CD14-positive monocyte (primary cell): ENCODE measurements around the gene RAB7B. TPM values are rescaled to one million over a fixed set of nuclear protein-coding genes. Genes with fewer than 3 reads are reported as not detected.

Experiments
- DNase-seq, 3 donors: peaks; one replicate each; pipeline ENCODE4 v3.0.0-alpha.2; 2011 to 2022
- H2AFZ ChIP-seq: 2 replicates; pipeline ENCODE4 v1.6.0; 2012; ENCODE audit warnings: mild to moderate bottlenecking, low read depth, low read length, inconsistent platforms; ENCODE audit not compliant: insufficient read depth, poor library complexity, severe bottlenecking
- H3K27ac ChIP-seq, 2 donors: 1 replicate in 1 of 2; 2 replicates in 1 of 2; pipeline ENCODE4 v1.5.1; 2012 to 2013; ENCODE audit warnings: low read length in 2 of 2, control low read depth in 1 of 2, inconsistent platforms in 1 of 2, low read depth in 1 of 2, mild to moderate bottlenecking in 1 of 2
- H3K27me3 ChIP-seq, 2 donors: one replicate each; pipeline versions ENCODE4 v1.6.0 to v1.6.1; 2011 to 2013; ENCODE audit warnings: low read length in 2 of 2; ENCODE audit not compliant: control insufficient read depth in 2 of 2, insufficient read depth in 2 of 2
- H3K36me3 ChIP-seq, 2 donors: replicated peaks in 1 of 2; 1 replicate in 1 of 2; 2 replicates in 1 of 2; pipeline versions ENCODE4 v1.5.1 to v1.6.1; 2012 to 2013; ENCODE audit warnings: low read length in 2 of 2, control low read depth in 1 of 2, inconsistent platforms in 1 of 2, mild to moderate bottlenecking in 1 of 2; ENCODE audit not compliant: insufficient read depth in 2 of 2, control insufficient read depth in 1 of 2
- H3K4me1 ChIP-seq, 2 donors: 1 replicate in 1 of 2; 2 replicates in 1 of 2; pipeline versions ENCODE4 v1.5.1 to v1.6.1; 2012 to 2013; ENCODE audit warnings: low read length in 2 of 2, control low read depth in 1 of 2, inconsistent platforms in 1 of 2, mild to moderate bottlenecking in 1 of 2, moderate library complexity in 1 of 2; ENCODE audit not compliant: insufficient read depth in 2 of 2, control insufficient read depth in 1 of 2
- H3K4me2 ChIP-seq: replicated peaks from 2 replicates; pipeline ENCODE3; 2012; ENCODE audit warnings: low read length, moderate library complexity, mild to moderate bottlenecking; ENCODE audit not compliant: poor library complexity, severe bottlenecking; ENCODE audit errors: extremely low read depth
- H3K4me3 ChIP-seq, 3 experiments: fragments of 200-600 bp in 1 of 3; sonication (generic) in 1 of 3; replicated peaks in 1 of 3; 1 replicate in 2 of 3; 2 replicates in 1 of 3; pipeline ENCODE4 v1.5.1; 2011 to 2013; ENCODE audit warnings: low read length in 3 of 3, mild to moderate bottlenecking in 3 of 3, control low read depth in 2 of 3, low read depth in 2 of 3, inconsistent platforms in 1 of 3, moderate library complexity in 1 of 3
- H3K79me2 ChIP-seq: 2 replicates; pipeline ENCODE4 v1.6.0; 2012; ENCODE audit warnings: mild to moderate bottlenecking, control low read depth, inconsistent platforms, low read length, moderate library complexity; ENCODE audit not compliant: insufficient read depth
- H3K9ac ChIP-seq: 2 replicates; pipeline ENCODE4 v1.6.0; 2017; ENCODE audit warnings: low read length, mild to moderate bottlenecking; ENCODE audit not compliant: insufficient read depth, poor library complexity, severe bottlenecking
- H3K9me3 ChIP-seq, 2 donors: replicated peaks in 1 of 2; 1 replicate in 1 of 2; 2 replicates in 1 of 2; pipeline versions ENCODE4 v1.5.1 to v1.6.1; 2012 to 2013; ENCODE audit warnings: low read length in 2 of 2, control low read depth in 1 of 2; ENCODE audit not compliant: control insufficient read depth in 1 of 2, insufficient read depth in 1 of 2
- H4K20me1 ChIP-seq: 2 replicates; pipeline ENCODE4 v1.6.0; 2012; ENCODE audit warnings: mild to moderate bottlenecking, low read length, control low read depth, moderate library complexity; ENCODE audit not compliant: insufficient read depth
- H3K27ac Mint-ChIP-seq, 7 donors: one replicate each; pipeline ENCODE4 v1.8.0; 2020; ENCODE audit warnings: mild to moderate bottlenecking in 7 of 7, mixed read lengths in 7 of 7, moderate library complexity in 6 of 7, inconsistent platforms in 2 of 7
- H3K27me3 Mint-ChIP-seq, 3 donors: one replicate each; pipeline ENCODE4 v1.8.0; 2021 to 2022; ENCODE audit warnings: low read depth in 3 of 3, mild to moderate bottlenecking in 3 of 3, mixed read lengths in 3 of 3, moderate library complexity in 3 of 3, inconsistent platforms in 1 of 3
- H3K36me3 Mint-ChIP-seq, 2 donors: one replicate each; pipeline ENCODE4 v1.8.0; 2020; ENCODE audit warnings: mixed read lengths in 2 of 2, inconsistent platforms in 1 of 2, mild to moderate bottlenecking in 1 of 2
- H3K4me1 Mint-ChIP-seq: one replicate; pipeline ENCODE4 v1.8.0; 2020; ENCODE audit warnings: mild to moderate bottlenecking, mixed read lengths
- H3K4me3 Mint-ChIP-seq, 2 donors: one replicate each; pipeline ENCODE4 v1.8.0; 2020; ENCODE audit warnings: mild to moderate bottlenecking in 2 of 2, mixed read lengths in 2 of 2, moderate library complexity in 1 of 2
- H3K9me3 Mint-ChIP-seq, 7 donors: one replicate each; pipeline ENCODE4 v1.8.0; 2020 to 2022; ENCODE audit warnings: mixed read lengths in 7 of 7, mild to moderate bottlenecking in 6 of 7, moderate library complexity in 6 of 7, inconsistent platforms in 2 of 7
- WGBS: methylation state at CpG from one replicate; pipeline ENCODE4 v1.1.5; 2013; ENCODE audit warnings: missing lambda C conversion rate; ENCODE audit not compliant: insufficient coverage; 5-methylcytosine and 5-hydroxymethylcytosine counted together
- intact Hi-C, 2 donors: fragments of 100-400 bp; cut with micrococcal nuclease; formaldehyde crosslinking; loops; one replicate each; pipeline versions ENCODE4 v1.15.0 to v1.15.1; 2023
- polyA plus RNA-seq, 3 donors: library from polyadenylated mRNA; depleted of rRNA in 1 of 3; unstranded in 2 of 3; stranded (reverse) in 1 of 3; fragments of 300-500 nt in 2 of 3; fragments of >200 nt in 1 of 3; fragmentation: Illumina TruSeq in 2 of 3; gene quantifications; 1 replicate in 2 of 3; 2 replicates in 1 of 3; pipeline ENCODE4 v1.2.3, GENCODE V29; 2012 to 2021
- TF ChIP-seq, protein P1 (sequence below): fragments of 200-600 bp; IDR thresholded peaks from one replicate; pipeline ENCODE4 v1.8.0; 2022; ENCODE audit warnings: antibody characterized with exemption, mild to moderate bottlenecking

Gene RAB7B
- polyA plus RNA-seq, 3 donors: 0.41 to 0.52 (median 0.47) TPM

DNA sequence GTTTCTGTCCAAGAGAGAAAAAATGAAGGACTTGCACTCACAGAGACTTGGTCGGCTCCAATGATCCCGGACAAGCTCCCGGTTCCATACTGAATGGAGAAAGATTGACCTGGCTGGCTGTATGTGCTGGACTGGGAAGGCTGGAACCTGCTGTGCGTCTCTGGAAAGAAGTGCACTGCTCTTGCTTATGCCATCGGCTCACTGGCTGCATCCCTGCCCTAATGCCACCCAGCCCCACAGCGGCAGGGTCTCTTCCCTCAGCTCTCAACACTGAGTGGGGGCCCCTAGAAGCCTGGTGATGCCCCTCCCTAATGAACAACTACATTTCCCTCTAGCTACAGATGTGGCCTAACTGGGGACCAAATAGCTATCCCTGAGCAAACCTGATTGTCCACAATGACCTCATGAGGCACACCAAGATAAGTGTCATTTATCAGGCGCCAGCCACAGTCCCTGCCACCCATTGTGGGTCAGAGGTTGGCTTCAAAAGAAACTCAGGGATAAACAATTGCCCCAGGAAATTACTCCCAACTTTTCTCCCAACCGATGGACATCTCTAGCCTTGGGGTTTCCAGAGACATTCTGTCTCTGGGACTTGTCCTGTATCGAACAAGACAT lies 17.9 kb upstream of the RAB7B start:
- Histone ChIP-seq H4K20me1 (no peaks in the 10 kb centered on the region), H3K4me3 (no peak overlapping the region), H3K9ac (no peak overlapping the region), H3K9me3 (no peaks in the 10 kb centered on the region), H3K36me3 (no peaks in the 10 kb centered on the region), H3K27ac (no peak overlapping the region), H3K27me3 (no peaks in the 10 kb centered on the region), H3K79me2 (no peaks in the 10 kb centered on the region), H3K4me2 (no peak overlapping the region), H3K4me1 (peaks cover 0 to 9% of the 10 kb centered on the region in 2 donors), H2AFZ (no peak overlapping the region)
- Mint-ChIP-seq H3K27ac (peak overlapping the region in 1 of 7 donors; percentile 27), H3K9me3 (peaks cover 0 to 3% (median 0%) of the 10 kb centered on the region in 7 donors), H3K36me3 (no peaks in the 10 kb centered on the region), H3K4me1 (peaks cover 10% of the 10 kb centered on the region), H3K4me3 (no peak overlapping the region), H3K27me3 (peaks cover 1 to 2% (median 1%) of the 10 kb centered on the region in 3 donors)
- TF ChIP-seq, protein P1, sequence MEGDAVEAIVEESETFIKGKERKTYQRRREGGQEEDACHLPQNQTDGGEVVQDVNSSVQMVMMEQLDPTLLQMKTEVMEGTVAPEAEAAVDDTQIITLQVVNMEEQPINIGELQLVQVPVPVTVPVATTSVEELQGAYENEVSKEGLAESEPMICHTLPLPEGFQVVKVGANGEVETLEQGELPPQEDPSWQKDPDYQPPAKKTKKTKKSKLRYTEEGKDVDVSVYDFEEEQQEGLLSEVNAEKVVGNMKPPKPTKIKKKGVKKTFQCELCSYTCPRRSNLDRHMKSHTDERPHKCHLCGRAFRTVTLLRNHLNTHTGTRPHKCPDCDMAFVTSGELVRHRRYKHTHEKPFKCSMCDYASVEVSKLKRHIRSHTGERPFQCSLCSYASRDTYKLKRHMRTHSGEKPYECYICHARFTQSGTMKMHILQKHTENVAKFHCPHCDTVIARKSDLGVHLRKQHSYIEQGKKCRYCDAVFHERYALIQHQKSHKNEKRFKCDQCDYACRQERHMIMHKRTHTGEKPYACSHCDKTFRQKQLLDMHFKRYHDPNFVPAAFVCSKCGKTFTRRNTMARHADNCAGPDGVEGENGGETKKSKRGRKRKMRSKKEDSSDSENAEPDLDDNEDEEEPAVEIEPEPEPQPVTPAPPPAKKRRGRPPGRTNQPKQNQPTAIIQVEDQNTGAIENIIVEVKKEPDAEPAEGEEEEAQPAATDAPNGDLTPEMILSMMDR: no peak
- DNase-seq: no peak
- WGBS: 98% methylated on average over 8 of the region's 9 CpGs
- intact Hi-C loops: no loop called here

GRCh38 chr1:206020393-206021007 lies 17.3 kb upstream of the RAB7B start:
- peaks cover 0 to 3% (median 0%) of the 10 kb centered on the region in 7 donors for H3K9me3 Mint-ChIP-seq
- Histone ChIP-seq H3K27ac (no peak overlapping the region), H3K36me3 (no peaks in the 10 kb centered on the region), H3K4me2 (no peak overlapping the region), H3K9ac (no peak overlapping the region), H3K4me3 (no peak overlapping the region), H3K27me3 (no peaks in the 10 kb centered on the region), H3K79me2 (no peaks in the 10 kb centered on the region), H3K4me1 (peaks cover 0 to 11% of the 10 kb centered on the region in 2 donors), H2AFZ (no peak overlapping the region), H4K20me1 (no peaks in the 10 kb centered on the region), H3K9me3 (no peaks in the 10 kb centered on the region)
- 96% methylated on average over 3 of the region's 4 CpGs for WGBS
- DNase-seq: no peak
- intact Hi-C loops: no loop called here
- H3K36me3 Mint-ChIP-seq: no peaks in the 10 kb centered on the region
- H3K4me3 Mint-ChIP-seq: no peak overlapping the region
- peaks cover 0 to 2% (median 1%) of the 10 kb centered on the region in 3 donors for H3K27me3 Mint-ChIP-seq
- peaks cover 10% of the 10 kb centered on the region for H3K4me1 Mint-ChIP-seq
- H3K27ac Mint-ChIP-seq: peak overlapping the region in 1 of 7 donors; percentile 41
- TF ChIP-seq, protein P1: no peak
